PC-9 (cell line): ENCODE data around the gene EFHC1.

Source experiments
- CTCF ChIP-seq: fragments of 200-600 bp; sonication (generic); conservative IDR thresholded peaks from 2 replicates; pipeline ENCODE4 v1.6.1; 2017; ENCODE audit warnings: mixed run types, antibody characterized with exemption, mild to moderate bottlenecking, moderate library complexity
- EZH2 ChIP-seq: fragments of 200-600 bp; sonication (generic); IDR thresholded peaks from 2 replicates; pipeline ENCODE4 v1.8.0; 2017; ENCODE audit warnings: antibody characterized with exemption, low read depth

GRCh38 chr6:52423971-52424381 is 3.8 kb downstream of the EFHC1 start:
- no peak for TF ChIP-seq CTCF
- TF ChIP-seq EZH2 = no peak
